GM19240 (cell line): ENCODE data around the gene RFXANK.
"Not testable (repeated sequence)": the region's sequence is repeated elsewhere in the genome, so short reads cannot be mapped to it uniquely, and the experiment has no call there.

Experiments
- DNase-seq: peaks from one replicate; pipeline ENCODE4 v3.0.0; 2011; ENCODE audit warnings: low spot score; ENCODE audit not compliant: insufficient read length

The RFXANK gene

DNA sequence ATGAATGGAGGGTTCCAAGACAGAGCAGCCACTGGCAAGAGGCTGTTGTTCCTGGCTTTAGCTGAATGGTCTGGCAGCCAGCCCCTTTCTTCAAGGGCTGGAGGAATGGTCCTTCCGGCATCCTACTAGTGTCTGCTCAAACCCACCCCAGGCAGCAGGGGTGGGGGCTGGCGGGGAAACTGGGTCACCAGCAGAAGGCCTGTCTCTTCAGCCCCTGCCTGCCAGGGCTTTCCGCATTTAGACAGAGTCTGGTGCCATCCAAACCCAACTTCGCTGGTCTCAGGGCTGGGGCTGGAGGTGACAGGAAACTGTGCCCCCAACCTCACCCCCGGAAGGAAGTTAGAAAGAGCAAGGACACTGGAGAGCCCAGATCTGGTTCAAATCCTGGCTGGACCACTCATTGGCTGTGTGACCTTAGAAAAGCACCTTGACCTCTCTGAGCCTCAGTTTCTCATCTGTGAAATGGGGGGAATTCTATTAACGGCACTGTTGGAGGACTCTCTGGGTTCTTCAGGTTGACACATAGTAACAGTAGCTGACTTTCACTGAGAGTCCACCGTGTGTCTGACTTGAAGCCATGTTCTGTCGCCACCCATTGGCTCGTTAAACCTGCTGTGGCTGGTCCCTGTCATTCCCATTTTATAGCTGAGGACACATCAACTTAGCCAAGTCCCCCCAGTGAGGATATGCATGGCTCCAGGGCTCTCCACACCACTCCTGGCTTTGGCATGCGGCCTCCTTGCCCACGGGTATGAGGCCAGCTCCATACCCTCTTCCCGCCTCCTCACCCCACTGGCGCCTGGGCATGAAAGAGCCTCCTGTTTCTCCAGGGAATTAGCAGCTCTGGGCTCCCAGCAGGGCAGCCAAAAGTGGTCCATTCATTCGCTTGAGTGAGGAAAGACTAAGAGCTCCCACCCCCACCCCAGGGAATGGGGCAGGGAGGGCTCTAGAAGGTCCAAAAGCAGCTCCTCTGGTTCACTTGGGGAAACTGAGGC is 13.7 kb downstream of the RFXANK start:
- DNase-seq, result no peak

DNA sequence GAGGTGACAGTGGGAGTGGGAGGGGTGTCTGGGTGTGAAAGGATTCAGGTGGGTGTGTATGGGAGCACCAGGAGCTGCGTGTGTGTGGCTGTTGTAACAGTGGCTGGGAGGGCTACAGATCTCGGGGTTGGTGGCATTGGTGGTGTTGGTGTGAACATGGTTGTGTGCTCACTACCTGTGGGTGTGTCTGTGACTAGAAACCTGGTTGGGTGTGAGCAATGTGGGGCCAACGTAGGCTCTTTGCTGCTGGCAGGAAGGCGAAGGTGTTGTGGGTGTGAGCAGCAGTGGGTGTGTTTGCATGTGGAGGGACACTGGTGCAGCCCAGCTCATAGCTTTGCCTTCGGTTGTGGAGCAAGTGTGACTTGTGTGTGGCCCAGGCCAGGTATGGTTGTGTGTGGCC is 14.9 kb downstream of the RFXANK start:
- DNase-seq, result no peak

DNA sequence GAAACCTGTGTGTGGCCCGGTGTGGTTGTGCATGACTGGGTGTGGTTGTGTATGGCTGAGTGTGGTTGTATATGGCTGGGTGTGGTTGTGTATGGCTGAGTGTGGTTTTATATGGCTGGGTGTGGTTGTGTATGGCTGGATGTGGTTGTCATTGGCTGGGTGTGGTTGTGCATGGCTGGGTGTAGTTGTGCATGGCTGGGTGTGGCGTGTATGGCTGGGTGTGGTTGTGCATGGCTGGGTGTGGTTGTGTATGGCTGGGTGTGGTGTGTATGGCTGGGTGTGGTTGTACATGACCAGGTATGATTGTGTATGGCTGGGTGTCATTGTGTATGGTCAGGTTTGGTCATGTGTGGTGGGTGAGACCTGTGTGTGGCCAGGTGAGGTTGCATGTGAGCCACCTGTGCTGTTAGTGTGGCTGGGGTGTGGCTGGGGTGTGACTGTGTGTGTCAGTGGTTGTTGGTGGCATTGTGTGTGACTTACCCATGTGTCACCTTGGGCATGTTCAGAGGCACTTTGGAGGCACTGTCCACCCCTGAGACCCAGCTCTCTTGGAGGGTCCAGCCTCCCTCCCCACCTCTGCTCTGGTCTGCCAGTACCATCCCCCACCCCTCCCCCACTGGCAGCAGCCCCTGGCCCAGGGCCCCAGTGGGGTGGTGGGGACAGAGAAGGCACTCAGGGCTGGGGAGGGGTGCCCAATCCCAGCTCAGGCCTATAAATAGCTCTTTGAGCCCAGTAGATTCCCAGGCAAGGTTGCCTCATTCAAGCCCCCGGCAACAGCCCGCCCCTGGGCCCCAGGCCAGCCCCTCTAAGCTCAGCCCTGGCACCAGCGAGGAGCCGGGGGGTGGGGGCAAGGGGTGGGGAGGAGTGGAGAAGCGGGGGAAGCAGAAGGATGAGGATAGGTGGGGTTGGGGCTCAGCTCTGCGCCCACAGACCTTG is 15.8 kb downstream of the RFXANK start:
- no peak for DNase-seq

DNA sequence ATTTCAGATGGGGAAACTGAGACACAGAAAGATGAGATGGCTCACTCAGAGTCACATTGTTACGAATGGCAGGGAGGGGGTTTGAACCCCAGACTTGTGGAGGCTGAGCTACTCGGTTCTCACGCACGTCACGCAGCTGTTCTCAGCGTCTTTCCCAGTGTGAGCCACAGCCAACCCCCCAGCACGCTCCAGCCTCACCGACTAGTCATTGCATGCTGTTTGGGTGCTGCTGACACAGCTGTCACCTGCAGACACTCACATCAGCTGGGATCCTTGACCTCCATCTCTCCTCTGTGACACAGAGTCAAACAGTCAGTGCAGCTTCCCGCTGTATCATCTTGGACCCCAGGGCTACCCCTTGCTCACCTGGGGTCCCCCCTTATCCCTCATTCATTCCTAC is 17.3 kb downstream of the RFXANK start:
- DNase-seq, result no peak

DNA sequence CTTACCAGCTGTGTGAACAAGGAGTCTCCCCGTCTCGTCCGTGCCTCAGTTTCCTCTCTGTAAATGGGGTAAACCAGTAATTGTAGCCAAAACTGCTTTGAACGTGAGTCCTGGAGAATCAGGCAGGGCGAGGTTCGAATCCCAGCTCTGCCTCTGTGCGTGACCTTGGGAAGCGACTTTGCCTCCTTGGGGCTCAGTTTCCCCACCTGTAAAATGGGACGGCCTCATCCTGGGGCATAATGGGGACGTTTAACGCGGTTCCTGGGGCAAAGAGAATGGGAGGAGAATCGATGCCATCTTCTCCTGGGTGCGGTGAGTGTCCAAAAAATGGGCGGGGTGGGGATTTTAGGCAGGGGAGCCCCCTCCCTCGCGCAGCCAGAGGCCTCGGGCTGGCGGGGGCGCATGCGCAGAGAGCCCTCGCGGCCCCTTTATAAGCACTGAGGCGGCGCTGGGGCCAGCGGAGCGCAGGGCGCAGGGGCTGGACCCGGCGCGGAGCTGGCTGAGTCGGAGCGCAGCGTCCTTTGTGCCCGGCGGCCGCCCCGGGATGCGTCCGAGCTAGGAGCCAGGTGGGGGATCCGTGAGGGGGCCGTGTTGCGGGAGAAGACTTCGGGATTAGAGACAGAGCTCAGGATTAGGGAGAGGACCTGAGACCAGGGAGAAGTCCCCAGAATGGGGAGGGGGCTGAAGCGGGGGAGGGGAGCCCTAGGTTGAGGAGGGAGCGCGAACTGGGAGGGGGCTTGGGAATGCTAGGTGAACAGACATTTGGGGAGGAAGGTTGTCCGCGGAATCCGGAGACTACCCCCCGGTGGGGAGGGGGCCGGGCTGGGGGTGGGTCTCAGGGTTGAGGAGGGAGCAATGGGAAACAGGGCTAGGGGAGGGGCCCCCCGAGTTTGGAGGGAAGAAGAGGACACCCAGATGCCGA is 19.7 kb downstream of the RFXANK start, which contains the start of gene NCAN:
TSS of gene NCAN (plus strand) at position 460 of the 922 bp plus-strand sequence. CDS start 4,996 bp downstream, outside the sequence.
- no peak for DNase-seq

DNA sequence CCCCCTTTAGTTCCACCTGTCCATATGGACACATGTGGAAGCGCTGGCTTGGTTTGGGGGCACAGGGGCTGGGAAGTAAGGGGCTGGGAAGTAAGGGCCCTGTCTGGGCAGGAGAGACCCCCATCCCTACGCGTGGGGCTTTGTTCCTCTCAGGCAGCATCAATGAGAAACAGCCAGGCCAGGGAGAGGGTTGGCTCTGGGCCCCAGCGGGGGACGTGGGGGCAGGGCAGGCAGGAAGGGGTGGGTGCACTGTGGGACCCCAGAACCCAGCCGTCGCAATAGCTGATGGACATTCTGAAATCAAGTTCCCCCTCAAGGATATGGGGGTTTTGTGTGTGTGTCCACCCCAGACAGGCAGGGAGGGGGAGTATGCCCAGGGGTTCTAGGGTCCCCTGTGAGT is 20.9 kb downstream of the RFXANK start:
- DNase-seq, result no peak

DNA sequence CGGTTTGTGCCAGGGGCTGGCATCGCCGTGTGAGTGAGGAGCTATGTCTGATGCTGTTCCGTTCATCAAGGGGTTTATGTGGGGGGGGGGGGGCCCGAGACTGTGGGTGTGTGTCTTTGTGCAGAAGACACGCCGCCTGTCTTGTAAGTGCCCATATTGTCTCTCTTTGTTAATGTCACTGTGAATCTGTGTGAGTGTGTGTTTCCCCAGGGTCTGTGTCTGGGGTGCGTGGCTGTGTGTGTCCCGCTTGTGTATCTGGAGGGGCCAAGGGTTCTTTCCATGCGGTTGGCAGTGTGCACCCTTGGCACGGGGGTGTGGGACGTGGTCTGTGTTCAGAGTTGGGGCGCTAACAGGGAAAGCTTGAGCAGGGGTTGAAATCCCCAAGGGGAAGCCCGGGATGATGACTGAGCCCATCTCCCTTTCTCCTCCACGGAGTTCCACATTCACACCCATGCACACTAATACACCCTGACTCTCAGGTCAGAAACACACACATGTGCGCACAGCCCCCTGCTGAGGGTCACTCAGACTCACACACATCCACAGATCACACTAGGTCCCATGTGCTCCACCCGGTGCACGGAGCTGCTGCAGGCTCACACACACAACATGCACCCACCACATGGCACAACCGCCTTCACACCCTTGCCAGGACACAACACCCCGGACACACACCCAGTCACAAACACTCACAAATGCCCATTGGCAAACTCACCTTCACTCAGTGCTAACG is 21.5 kb downstream of the RFXANK start:
- DNase-seq, result no peak

DNA sequence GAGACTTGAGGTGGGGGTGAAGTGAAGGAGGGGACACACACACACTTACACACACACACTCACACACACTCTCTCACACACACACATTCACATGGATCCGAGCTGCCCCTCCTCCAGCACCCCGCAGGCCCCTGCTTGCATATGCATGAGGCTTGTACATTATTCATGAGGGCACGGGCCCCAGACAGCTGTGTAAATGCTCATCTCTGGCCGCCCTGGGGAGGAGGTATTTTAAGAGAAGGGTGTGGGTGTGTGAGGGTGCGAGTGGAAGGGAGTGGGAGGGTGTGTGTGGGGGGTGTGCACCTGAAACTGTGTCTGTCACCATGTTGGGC is 22.1 kb downstream of the RFXANK start:
- no peak for DNase-seq

DNA sequence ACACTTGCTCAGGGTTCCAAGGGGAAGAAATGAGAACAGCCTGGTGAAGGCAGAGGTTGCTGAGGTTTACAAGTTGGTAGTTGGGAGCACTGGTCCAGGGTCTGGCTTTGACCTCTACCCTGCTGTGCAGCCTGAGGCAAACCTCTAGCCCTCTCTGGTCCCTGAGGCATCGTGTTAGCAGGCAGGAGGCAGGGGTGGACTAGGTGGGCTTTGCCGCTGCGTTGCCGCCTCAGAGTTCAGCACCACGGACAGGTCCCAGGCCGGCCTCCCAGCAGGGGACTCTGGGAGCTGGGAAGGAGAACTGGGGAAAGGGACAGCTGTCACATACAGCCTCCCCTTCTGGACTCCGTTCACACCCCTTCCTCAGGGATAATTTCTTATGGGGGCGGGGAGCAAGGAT is 22.8 kb downstream of the RFXANK start:
- no peak for DNase-seq

DNA sequence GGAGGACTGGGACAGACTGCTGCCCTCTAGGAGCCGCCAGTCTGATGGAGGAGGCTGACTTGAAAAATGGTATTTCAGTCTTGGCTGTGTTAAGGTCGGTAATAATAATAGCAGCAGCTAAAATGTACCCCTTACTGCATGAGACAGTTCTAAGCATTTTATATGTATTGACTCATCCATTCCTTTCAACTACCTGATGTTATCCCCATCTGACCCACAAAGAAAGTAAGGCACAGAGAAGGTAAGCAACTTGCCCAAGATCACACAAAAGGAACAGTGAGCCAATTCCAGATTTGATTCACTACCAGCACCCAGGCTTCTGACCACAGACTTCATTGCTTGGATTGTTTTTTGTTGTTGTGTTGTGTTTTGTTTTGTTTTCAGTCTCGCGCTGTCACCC is 23.7 kb downstream of the RFXANK start:
- no peak for DNase-seq

DNA sequence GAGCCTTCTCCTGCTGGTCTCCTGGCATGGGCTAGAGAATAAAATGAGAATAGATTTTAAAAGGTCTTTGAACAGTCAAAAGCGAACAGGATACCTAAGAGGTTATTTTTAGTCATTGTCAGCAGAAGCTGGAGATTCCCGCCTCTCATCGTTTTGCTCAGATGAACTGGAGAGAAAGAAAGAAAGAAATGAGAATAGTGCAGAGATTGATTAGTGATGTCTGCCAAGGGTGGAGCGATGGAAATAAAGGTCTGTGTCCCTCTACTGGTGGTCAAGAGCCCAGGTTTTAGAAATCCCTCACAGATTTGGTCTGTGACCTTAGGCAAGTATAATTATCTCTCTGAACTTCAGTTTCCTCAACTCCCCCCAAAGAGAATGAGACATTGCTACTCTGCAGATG is 25.0 kb downstream of the RFXANK start:
- no peak for DNase-seq

DNA sequence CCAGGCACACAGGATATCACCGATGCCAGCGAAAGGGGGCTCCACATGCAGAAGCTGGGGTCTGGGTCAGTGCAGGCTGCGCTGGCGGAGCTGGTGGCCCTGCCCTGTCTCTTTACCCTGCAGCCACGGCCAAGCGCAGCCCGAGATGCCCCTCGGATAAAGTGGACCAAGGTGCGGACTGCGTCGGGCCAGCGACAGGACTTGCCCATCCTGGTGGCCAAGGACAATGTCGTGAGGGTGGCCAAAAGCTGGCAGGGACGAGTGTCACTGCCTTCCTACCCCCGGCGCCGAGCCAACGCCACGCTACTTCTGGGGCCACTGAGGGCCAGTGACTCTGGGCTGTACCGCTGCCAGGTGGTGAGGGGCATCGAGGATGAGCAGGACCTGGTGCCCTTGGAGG is 26.9 kb downstream of the RFXANK start:
- no peak for DNase-seq

DNA sequence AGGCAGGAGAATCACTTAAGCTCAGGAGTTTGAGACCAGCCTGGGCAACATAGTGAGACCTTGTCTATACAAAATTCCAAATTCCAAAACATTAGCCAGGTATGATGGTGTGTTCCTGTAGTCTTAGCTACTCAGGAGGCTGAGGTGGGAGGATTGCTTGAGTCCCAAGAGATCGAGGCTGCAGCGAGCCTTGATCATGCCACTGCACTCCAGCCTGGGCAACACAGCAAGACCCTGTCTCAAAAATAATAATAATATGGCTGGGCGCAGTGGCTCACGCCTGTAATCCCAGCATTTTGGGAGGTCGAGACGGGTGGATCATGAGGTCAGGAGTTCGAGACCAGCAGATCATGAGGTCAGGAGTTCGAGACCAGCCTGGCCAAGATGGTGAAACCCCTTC is 28.9 kb downstream of the RFXANK start:
- not testable (repeated sequence) for DNase-seq

DNA sequence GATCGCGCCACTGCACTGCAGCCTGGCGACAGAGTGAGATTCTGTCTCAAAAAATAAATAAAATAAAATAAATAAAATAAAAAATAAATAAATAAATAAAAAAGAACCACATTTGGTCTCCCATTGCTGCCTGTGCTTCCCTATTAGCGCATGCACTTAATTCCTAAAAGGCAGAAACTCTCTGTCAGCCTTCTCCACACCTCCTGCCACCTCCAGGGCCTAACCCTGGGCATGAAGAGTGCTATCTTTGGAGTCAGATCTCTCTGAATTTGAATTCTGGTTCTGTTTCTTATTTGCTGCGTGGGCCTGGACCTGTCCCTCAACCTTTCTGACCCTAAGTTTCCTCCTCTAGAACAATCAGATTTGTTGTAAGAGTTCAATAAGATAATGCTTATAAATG is 31.0 kb downstream of the RFXANK start:
- no peak for DNase-seq

DNA sequence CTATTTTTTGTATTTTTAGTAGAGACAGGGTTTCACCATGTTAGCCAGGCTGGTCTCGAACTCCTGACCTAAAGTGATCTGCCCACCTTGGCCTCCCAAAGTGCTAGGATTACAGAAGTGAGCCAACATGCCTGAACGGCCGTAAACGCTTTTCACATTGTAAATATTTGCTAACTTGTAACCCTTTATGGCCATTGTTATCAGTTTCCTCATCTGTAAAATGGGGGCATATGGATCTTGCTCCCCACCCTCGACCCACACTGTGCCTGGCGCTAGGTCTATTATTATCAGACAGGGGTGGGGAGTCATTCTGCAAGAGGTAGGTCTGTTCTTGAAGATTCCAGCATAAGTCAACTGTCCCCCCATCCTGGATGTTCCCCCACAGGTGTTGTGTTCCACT is 31.6 kb downstream of the RFXANK start:
- DNase-seq, result no peak

DNA sequence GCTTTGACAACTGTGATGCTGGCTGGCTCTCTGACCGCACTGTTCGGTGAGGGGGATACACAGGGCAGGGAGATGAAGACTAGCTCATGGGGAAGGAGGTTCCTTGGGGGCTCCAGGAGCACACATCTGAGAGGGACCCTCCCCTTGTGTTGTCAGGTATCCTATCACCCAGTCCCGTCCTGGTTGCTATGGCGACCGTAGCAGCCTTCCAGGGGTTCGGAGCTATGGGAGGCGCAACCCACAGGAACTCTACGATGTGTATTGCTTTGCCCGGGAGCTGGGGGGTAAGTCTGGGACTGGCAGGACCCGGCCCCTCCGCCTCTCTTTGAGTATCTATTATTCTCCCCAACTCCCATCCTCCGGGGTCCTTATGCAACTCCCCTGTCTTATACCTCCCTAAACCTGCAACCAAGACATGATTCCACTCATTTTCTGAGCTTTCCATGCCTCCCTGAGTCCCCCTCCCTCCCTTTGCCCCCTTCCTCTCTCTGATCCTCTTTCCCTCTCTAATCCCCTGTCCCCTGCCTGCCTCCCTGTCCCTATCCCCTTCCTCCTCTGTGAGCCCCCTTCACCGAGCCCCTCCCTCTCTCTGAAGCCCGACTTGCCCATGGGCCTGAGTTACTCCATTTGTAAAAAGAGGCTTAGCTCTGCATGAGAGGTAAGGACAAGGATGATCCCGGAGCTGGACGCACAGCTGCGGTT is 32.2 kb downstream of the RFXANK start:
- DNase-seq, result no peak

DNA sequence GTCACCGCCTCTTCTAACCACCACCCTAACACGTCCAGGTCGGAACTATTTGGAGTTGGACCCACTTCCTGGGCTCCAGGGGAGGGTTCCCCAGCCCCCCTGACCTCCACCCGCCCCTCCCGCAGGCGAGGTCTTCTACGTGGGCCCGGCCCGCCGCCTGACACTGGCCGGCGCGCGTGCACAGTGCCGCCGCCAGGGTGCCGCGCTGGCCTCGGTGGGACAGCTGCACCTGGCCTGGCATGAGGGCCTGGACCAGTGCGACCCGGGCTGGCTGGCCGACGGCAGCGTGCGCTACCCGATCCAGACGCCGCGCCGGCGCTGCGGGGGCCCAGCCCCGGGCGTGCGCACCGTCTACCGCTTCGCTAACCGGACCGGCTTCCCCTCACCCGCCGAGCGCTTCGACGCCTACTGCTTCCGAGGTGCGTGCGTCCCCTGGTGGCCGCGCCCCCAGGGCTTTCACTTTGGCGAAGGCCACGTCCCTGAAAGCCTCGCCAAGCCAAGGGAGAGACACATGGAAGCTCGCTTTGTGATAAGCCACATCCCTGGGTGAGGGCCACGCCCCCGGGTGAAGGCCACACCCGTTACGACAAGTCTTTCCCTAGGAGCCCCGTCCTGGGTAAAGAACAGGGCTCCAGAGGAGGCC is 32.9 kb downstream of the RFXANK start:
- peak; percentile 88 for DNase-seq

DNA sequence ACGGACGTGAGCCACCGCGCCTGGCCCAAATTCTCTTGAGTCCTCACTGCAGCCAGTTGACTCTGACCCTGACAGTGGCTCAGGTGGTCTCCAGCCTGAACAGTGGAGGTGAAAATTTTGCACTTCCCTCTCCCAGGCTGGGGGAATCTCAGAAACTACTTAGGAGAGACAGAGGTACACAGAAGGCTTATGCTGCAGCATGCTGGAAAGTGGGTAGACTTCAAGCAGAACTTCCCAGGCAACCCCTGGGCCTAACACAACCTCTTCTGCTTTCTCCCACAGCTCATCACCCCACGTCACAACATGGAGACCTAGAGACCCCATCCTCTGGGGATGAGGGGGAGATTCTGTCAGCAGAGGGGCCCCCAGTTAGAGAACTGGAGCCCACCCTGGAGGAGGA is 34.1 kb downstream of the RFXANK start:
- no peak for DNase-seq

DNA sequence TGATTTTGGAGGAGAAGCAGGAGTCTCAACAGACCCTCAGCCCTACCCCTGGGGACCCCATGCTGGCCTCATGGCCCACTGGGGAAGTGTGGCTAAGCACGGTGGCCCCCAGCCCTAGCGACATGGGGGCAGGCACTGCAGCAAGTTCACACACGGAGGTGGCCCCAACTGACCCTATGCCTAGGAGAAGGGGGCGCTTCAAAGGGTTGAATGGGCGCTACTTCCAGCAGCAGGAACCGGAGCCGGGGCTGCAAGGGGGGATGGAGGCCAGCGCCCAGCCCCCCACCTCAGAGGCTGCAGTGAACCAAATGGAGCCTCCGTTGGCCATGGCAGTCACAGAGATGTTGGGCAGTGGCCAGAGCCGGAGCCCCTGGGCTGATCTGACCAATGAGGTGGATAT is 34.6 kb downstream of the RFXANK start:
- no peak for DNase-seq
